HG03060 (cell line): ENCODE results near the gene KCNE2.
"Not testable (repeated sequence)": the region's sequence is repeated elsewhere in the genome, so short reads cannot be mapped to it uniquely, and the experiment has no call there.

Experiments used
- ATAC-seq: cut with Tn5 transposase; IDR thresholded peaks from one replicate; pipeline ENCODE4 v1.9.1; 2021; ENCODE audit warnings: low read depth, moderate number of reproducible peaks; ENCODE audit not compliant: unreplicated experiment

Gene KCNE2

DNA sequence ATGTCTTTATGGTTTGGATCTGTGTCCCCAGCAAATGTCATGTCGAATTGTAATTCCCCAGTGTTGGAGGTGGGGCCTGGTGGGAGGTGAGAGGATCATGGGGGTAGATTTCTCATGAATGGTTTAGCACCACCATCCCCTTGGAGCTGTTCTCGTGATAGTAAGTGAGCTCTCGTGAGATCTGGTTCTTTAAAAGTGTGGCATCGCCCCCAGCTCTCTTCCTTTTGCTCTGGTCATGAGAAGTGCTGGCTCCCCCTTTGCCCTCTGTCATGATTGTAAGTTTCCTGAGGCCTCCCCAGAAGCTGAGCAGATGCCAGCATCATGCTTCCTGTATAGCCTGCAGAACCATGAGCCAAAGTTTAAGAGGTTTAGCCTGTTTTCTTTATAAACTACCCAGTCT, 11.2 kb upstream of the KCNE2 start:
- ATAC-seq, result no peak

- ATAC-seq, result no peak
Observed at GRCh38 chr21:34353182-34353581, 10.6 kb upstream of the KCNE2 start.

- ATAC-seq, result no peak
Observed at GRCh38 chr21:34354836-34355235, 9.0 kb upstream of the KCNE2 start.

GRCh38 chr21:34355570-34355969, 8.2 kb upstream of the KCNE2 start:
- no peak for ATAC-seq

- ATAC-seq, result no peak
Observed at GRCh38 chr21:34357889-34358288, 5.9 kb upstream of the KCNE2 start.

GRCh38 chr21:34358866-34359265, 4.9 kb upstream of the KCNE2 start:
- ATAC-seq, result no peak

DNA sequence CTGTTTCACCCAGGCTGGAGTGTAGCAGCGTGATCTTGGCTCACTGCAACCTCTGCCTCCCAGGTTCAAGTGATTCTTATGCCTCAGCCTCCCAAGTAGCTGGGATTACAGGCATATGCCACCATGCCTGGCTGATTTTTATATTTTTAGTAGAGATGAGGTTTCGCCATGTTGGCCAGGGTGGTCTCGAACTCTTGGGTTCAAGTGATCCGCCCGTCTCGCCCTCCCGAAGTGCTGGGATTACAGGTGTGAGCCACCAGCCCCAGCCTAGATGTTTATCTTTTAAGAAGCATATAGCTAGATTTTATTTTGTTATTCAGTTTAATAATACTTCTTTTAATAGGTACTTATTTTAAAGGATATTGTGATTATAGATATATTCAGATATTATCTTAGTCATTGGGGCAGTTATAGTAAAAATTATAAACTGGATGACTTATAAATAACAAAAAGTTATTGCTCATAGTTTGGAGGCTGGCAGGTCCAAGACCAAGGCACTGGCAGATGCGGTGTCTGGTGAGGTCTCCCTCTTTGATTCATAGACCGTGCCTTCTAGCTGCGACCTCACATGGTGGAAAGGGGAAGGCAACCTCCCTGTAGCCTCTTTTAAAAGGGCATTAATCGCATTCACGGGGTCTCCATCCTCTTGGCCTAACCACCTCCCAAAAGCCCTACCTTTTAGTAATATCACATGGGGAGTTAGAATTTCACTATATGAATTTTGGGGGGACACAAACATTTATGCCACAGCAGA, 3.1 kb upstream of the KCNE2 start:
- no peak for ATAC-seq

DNA sequence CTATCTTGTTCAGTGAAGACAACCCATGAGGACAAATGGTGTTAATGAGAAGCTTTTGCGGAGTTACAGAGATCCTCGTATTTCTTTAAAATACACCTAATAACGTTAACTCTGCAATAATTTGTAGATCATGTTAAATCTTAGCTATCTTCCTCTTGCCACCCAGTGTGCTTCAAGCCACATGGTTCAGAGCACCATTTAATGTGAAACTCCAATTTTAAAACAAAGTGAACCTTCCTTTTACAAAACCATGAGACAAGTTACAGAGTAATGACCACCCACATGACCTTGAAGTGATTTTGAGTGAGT, 1.7 kb upstream of the KCNE2 start:
- no peak for ATAC-seq

DNA sequence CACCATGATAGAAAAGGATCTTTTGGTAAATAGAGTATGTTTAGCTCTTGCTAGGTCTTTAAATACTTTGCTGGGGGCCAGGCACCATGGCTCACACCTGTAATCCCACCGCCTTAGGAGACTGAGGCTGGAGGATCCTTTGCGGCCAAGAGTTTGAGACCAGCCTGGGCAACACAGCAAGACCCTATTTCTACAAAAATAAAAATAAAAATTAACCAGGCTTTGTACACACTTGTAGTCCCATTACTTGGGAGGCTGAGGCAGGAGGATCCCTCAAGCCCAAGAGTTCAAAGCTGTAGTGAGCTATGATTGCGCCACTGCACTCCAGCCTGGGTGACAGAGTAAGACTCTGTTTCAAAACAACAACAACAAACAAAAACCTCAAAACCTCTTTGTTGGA, 1.1 kb upstream of the KCNE2 start:
- ATAC-seq, result no peak

DNA sequence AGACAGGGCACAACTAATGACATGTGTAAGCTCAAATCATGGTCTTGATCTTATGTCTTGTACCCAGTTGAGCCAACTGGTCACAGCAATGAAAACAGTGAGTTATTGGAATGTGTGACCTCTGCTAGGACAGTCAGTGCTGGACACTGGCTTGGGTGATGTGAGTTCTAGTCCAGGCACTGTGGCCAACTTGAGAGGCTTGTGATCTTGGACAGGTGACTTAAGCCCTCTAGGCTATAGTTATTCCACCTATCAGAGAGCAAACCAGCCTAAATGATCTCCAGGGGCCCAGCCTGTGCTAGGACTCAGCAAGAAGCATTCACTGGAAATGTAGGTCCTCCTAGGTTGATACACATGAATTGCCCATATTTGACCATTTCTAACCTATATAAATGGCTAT, 1.1 kb downstream of the KCNE2 start:
- no peak for ATAC-seq

DNA sequence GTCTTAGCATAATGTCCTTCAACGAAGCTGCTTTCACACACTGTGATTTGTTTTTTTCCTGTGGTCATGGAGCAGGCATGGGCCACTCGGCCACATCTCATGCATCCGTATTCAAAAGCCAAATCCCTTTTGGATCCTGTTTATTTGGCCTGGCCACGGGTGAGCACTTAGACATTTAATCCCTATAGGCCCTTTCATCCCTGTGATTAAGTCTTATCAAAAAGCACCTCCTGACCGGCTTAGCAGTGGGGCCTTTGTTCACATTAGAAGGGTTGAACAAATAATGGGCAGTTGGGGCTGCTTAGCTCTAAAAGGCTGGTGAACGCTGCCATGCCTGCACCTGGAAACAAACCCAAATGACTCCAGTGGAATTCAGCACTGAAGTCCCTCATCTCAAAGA, 2.0 kb downstream of the KCNE2 start:
- ATAC-seq, result no peak

- ATAC-seq, result no peak
Observed at GRCh38 chr21:34367320-34367935, 3.6 kb downstream of the KCNE2 start.

DNA sequence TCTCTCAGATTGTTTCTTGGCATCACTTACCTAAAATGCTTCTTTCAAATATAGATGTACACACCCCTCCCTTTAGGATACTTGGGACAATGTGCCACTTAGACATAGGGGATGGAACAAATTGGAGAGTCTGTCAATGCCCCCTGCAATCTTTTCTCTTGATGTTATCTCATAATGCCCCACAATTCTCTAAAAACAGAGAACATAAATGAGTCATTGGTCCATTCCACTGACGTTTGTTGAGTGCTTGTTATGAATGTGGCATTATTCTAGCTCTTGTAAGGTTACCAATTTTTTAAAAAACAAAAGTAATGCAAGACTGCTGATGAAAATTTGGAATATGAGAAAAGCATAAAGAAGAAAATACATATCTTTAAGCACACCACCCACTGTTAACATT, 5.9 kb downstream of the KCNE2 start:
- ATAC-seq, result no peak

- ATAC-seq, result no peak
Observed at GRCh38 chr21:34372321-34372720, 8.5 kb downstream of the KCNE2 start.

GRCh38 chr21:34374462-34374861, 10.7 kb downstream of the KCNE2 start:
- ATAC-seq, result not testable (repeated sequence)

DNA sequence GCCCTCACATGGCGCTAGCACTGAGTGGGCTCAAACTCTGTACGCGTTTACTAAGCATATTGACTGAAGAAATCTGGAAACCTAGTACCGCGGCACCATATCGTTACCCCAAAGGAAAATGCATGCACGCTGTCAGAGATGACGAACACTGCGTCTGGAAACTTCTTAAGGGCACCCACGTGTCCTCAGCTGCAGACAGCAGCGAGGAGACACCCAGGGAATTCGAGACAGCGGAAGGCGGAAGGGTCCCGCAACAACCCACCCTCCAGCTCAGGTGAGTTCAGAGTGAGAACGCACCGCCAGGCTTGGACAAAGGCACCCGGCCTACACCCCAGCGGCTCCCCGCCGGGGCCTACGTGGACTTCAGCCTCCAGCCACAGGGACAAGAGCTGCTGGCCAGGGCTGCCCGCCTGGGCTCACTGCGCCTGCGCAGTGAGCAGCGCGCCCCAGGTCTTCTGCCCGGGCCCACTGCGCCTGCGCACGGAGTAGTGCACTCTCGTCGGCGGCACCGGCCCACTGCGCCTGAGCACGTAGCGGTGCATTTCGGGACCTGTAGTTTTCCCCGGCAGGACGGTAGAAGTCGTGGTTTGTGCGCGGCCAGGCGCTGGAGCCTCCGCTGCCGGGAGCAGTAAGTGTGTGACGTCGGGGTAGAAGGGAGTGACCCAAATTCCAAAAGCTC, 11.3 kb downstream of the KCNE2 start, which contains the start of gene SMIM11:
Gene SMIM11, plus strand, starts transcription at position 568 of the 679 bp plus-strand sequence. CDS start 3,998 bp downstream, outside the sequence.
- ATAC-seq, result peak; percentile 55

DNA sequence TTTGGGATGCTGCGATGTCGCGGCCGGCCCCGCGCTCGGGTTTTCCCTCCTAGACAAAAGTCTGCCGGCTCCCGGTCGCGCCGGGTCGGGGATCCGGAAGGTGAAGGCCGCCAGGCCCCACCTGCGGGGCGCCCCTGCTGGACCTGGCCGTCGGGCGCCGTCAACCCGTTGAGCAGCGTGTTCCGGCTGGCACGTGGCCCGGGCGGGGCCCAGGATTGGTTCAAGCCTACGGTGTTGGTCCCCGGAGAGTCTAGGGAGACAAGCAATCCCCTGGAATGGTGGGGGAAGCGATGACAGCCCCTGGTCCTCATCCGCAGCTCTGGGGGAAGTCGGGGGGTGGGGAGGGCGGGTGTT, 11.8 kb downstream of the KCNE2 start:
- peak; percentile 29 for ATAC-seq

DNA sequence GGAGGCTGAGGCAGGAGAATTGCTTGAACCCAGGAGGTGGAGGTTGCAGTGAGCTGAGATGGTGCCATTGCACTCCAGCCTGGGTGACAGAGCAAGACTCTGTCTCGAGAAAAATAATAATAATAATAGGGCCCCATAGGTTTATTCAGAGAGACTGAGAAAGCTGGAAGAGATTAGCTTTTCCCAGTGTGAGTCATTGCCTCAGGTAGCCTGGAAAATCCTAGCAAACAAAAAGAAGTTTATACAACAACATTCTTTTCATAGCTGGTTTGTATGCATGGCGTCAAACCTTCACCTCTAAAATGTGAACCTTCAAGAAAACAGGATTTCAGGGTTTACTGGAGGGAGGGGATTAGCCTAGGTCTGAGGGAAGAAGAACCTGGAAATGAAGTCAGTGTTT, 19.3 kb downstream of the KCNE2 start:
- not testable (repeated sequence) for ATAC-seq

GRCh38 chr21:34383724-34384415, 20.1 kb downstream of the KCNE2 start:
- peak; percentile 98 for ATAC-seq

DNA sequence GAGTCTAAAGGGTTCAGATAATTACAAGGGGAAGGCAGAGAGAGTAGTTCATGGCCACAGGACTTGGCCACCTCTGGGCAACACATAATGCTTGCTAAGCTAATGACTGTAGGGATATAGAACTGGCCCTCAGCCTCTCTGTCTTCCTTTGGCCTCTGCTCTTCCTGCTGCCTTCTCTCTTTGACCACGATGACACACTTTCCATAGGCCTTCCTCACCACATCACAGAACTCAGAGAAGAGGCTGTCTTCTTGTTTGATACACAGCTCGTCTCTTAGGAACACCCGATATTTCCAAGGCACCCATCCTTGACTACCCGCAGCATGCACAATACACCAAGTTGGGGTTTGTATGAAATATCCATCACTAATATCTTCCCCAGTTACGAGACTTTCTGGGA, 36.7 kb downstream of the KCNE2 start:
- ATAC-seq, result not testable (repeated sequence)

DNA sequence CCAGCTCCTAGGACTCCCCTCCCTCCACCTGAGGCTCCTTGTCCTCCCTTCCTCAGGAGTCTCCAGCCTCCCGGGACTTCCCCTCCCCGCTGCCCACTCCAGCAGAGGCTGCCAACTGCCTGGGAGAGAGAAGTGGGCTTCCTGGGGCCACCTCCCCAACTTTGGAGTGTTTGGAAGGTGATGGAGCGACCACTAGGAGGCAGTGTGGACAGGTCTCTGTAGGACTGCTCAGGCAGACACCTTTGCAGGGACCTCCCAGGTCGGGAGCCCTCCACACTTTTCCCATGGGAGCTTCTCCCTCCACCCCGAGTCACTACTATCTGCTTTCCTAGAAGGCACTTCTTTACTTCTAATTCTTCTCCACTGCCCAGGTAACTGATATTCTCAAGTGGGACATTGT, 40.9 kb downstream of the KCNE2 start:
- ATAC-seq, result not testable (repeated sequence)
